K562 (cell line): ENCODE results near the gene SPX. TPM values are rescaled to one million over a fixed set of nuclear protein-coding genes. Genes with fewer than 3 reads are reported as not detected.

ENCODE experiments used
- ATAC-seq: fragments of 200-7000 bp; cut with Tn5 transposase; 3 replicates; pipeline ENCODE4 v1.9.1; 2020; ENCODE audit warnings: moderate library complexity
- BruUV-seq: library from RNA; stranded (reverse); fragments of 400-500 nt; replicated peaks from 2 replicates; lab custom pipeline; 2021; lab: Mats Ljungman, UMichigan
- CTCF ChIA-PET: fragments of 300-600 bp; formaldehyde crosslinking; extraction: SDS; loops from one replicate; lab custom pipeline; 2021; ENCODE audit warnings: low intra/inter-chr PET ratio; lab: Yijun Ruan, JAX
- POLR2A ChIA-PET: fragments of 300-600, 350-650 bp; sonication (Branson Sonifier 250); formaldehyde crosslinking; extraction: SDS; loops from one replicate; lab custom pipeline; 2021; ENCODE audit warnings: antibody characterized with exemption, inconsistent platforms; lab: Yijun Ruan, JAX
- DNase-seq, 4 experiments: peaks; one replicate each; pipeline versions ENCODE4 v3.0.0 to v3.0.0-alpha.2; 2011 to 2018; ENCODE audit warnings: low spot score in 3 of 4, mixed read lengths in 3 of 4; ENCODE audit errors: extremely low read depth in 1 of 4
- FAIRE-seq: peaks from 2 replicates; lab custom pipeline; 2011; peaks lifted over from hg19 to GRCh38; lab: Jason Lieb, UNC
- H2AFZ ChIP-seq: 2 replicates; pipeline ENCODE4 v1.6.0; 2011; ENCODE audit warnings: low read depth, low read length, control low read depth, inconsistent platforms
- H3K27ac ChIP-seq: fragments of 200-600 bp; 3 replicates; pipeline ENCODE4 v1.8.0; 2011; ENCODE audit warnings: low read depth, mild to moderate bottlenecking, control low read depth, inconsistent platforms, low read length, moderate library complexity, mixed read lengths; ENCODE audit errors: extremely low read depth
- H3K27me3 ChIP-seq, 2 experiments: fragments of 300-600 bp in 1 of 2; 2 replicates in 1 of 2; 3 replicates in 1 of 2; pipeline versions ENCODE4 v1.6.0 to v1.8.0; 2011; ENCODE audit warnings: inconsistent platforms in 2 of 2, low read length in 2 of 2, mild to moderate bottlenecking in 1 of 2, mixed read lengths in 1 of 2, moderate library complexity in 1 of 2; ENCODE audit not compliant: control insufficient read depth in 2 of 2, insufficient read depth in 2 of 2
- H3K36me3 ChIP-seq: fragments of 300-600 bp; 3 replicates; pipeline ENCODE4 v1.8.0; 2011; ENCODE audit warnings: mild to moderate bottlenecking, low read length, inconsistent platforms; ENCODE audit not compliant: control insufficient read depth, insufficient read depth
- H3K4me1 ChIP-seq, 2 experiments: fragments of 200-600 bp in 1 of 2; replicated peaks in 1 of 2; 2 replicates in 1 of 2; 3 replicates in 1 of 2; pipeline versions ENCODE4 v1.5.1 to v1.8.0; 2011; ENCODE audit warnings: inconsistent platforms in 2 of 2, low read length in 2 of 2, mild to moderate bottlenecking in 1 of 2, mixed read lengths in 1 of 2, moderate library complexity in 1 of 2; ENCODE audit not compliant: control insufficient read depth in 2 of 2, insufficient read depth in 2 of 2
- H3K4me2 ChIP-seq: 2 replicates; pipeline ENCODE4 v1.6.1; 2011; ENCODE audit warnings: low read length, control low read depth, inconsistent platforms, mixed read lengths; ENCODE audit not compliant: insufficient read depth
- H3K4me3 ChIP-seq: fragments of 200-600 bp; sonication (generic), shearing (Covaris generic); 2 replicates; pipeline ENCODE4 v1.5.1; 2016; ENCODE audit warnings: control low read depth, inconsistent platforms
- H3K79me2 ChIP-seq: fragments of 200-600 bp; 3 replicates; pipeline ENCODE4 v1.8.0; 2011; ENCODE audit warnings: low read length, inconsistent platforms; ENCODE audit not compliant: control insufficient read depth, insufficient read depth
- H3K9ac ChIP-seq, 2 experiments: 2 replicates each; pipeline versions ENCODE4 v1.6.0 to v1.6.1; 2011; ENCODE audit warnings: low read depth in 2 of 2, low read length in 2 of 2, control low read depth in 1 of 2, inconsistent platforms in 1 of 2, mild to moderate bottlenecking in 1 of 2, mixed read lengths in 1 of 2; ENCODE audit not compliant: insufficient read depth in 1 of 2
- H3K9me1 ChIP-seq: one replicate; pipeline ENCODE4 v1.6.0; 2011; ENCODE audit warnings: inconsistent platforms, mild to moderate bottlenecking, low read length, moderate library complexity; ENCODE audit not compliant: control insufficient read depth, insufficient read depth
- H3K9me3 ChIP-seq: replicated peaks from 2 replicates; pipeline ENCODE4 v1.5.1; 2011; ENCODE audit warnings: low read depth, low read length, inconsistent platforms; ENCODE audit not compliant: control insufficient read depth, insufficient read depth
- H4K20me1 ChIP-seq: replicated peaks from 2 replicates; pipeline ENCODE4 v1.6.1; 2011; ENCODE audit warnings: low read length, inconsistent platforms, mixed read lengths; ENCODE audit not compliant: control insufficient read depth, insufficient read depth
- CEBPG ChIP-seq, 3 experiments: fragments of 200-800 bp in 1 of 3; sonication (Bioruptor generic) in 1 of 3; sonication (generic) in 1 of 3; formaldehyde crosslinking in 1 of 3; IDR thresholded peaks in 2 of 3; conservative IDR thresholded peaks in 1 of 3; 2 replicates each; pipeline versions ENCODE4 v1.6.1 to v1.8.0; 2016 to 2022; ENCODE audit warnings: missing compliant biosample characterization in 2 of 3, missing genetic modification characterization in 2 of 3, mild to moderate bottlenecking in 1 of 3, missing genetic modification reagents in 1 of 3
- FOS ChIP-seq: IDR thresholded peaks from 3 replicates; pipeline ENCODE4 v1.6.1; 2011; ENCODE audit not compliant: insufficient read length; ENCODE audit errors: extremely low read depth
- HCFC1 ChIP-seq: IDR thresholded peaks from 2 replicates; pipeline ENCODE4 v1.6.1; 2012; ENCODE audit warnings: low read depth, low read length, improper control_type of control experiment
- HNRNPUL1 ChIP-seq: fragments of 200-400 bp; formaldehyde crosslinking; IDR thresholded peaks from 2 replicates; pipeline ENCODE4 v1.6.1; 2017; ENCODE audit warnings: low read length
- KLF16 ChIP-seq: IDR thresholded peaks from 2 replicates; pipeline ENCODE4 v1.6.1; 2016; ENCODE audit warnings: antibody characterized with exemption
- MYNN ChIP-seq, 2 experiments: sonication (generic); formaldehyde crosslinking in 1 of 2; IDR thresholded peaks; 2 replicates each; pipeline versions ENCODE4 v1.5.0 to v1.6.1; 2016 to 2020; ENCODE audit warnings: antibody characterized with exemption in 1 of 2, missing genetic modification reagents in 1 of 2
- NBN ChIP-seq: fragments of 450-650 bp; IDR thresholded peaks from 2 replicates; pipeline ENCODE4 v1.6.1; 2016; ENCODE audit warnings: low read depth, mild to moderate bottlenecking
- NFE2L1 ChIP-seq: fragments of 450-650 bp; IDR thresholded peaks from 2 replicates; pipeline ENCODE4 v1.6.1; 2016; ENCODE audit warnings: missing genetic modification characterization, low read depth, mild to moderate bottlenecking, missing compliant biosample characterization, moderate library complexity, borderline replicate concordance
- PHB ChIP-seq: fragments of 250-450 bp; sonication (Bioruptor Pico); IDR thresholded peaks from 2 replicates; pipeline ENCODE4 v1.5.0; 2021
- SRSF7 ChIP-seq: fragments of 200-400 bp; formaldehyde crosslinking; optimal IDR thresholded peaks from 2 replicates; pipeline ENCODE3; 2017; ENCODE audit warnings: mild to moderate bottlenecking, low read depth, low read length
- WHSC1 ChIP-seq: IDR thresholded peaks from one replicate; pipeline ENCODE4 v1.6.1; 2012; ENCODE audit warnings: low read length, control low read depth, inconsistent platforms
- ZNF282 ChIP-seq: sonication (generic); formaldehyde crosslinking; IDR thresholded peaks from 2 replicates; pipeline ENCODE4 v1.8.1; 2023; ENCODE audit warnings: missing genetic modification reagents
- ZNF507 ChIP-seq: conservative IDR thresholded peaks from 2 replicates; pipeline ENCODE4 v1.6.1; 2017; ENCODE audit warnings: missing genetic modification characterization, missing compliant biosample characterization
- WGBS: fragments of 100-300 bp; shearing (Covaris generic); methylation state at CpG from one replicate; pipeline ENCODE4 v1.1.6; 2016; ENCODE audit warnings: low coverage, mixed read lengths; ENCODE audit not compliant: insufficient coverage; ENCODE audit errors: missing lambda C conversion rate; 5-methylcytosine and 5-hydroxymethylcytosine counted together
- in situ Hi-C: fragments of 300-500 bp; cut with MboI; formaldehyde crosslinking; loops from 4 replicates; pipeline ENCODE4 v1.15.0; 2018; ENCODE audit warnings: inconsistent platforms, mixed read lengths
- intact Hi-C: fragments of 100-400 bp; cut with micrococcal nuclease; formaldehyde crosslinking; loops from 2 replicates; pipeline ENCODE4 v1.14.2; 2022
- polyA plus RNA-seq, 8 experiments: library from polyadenylated mRNA; depleted of rRNA in 4 of 8; stranded (reverse) in 5 of 8; unstranded in 3 of 8; fragments of >200 nt; fragmentation: Nextera tagmentation in 2 of 8; fragmentation: Illumina TruSeq in 1 of 8; extraction: Ambion mirVana in 2 of 8; extraction: Trizol in 1 of 8; gene quantifications; 2 replicates each; pipeline versions ENCODE4 v1.2.1 to v1.2.3, GENCODE V29; 2011 to 2014; ENCODE audit warnings: inconsistent platforms in 1 of 8, missing spikeins in 1 of 8
- total RNA-seq, 7 experiments: library from RNA; depleted of rRNA in 6 of 7; stranded (reverse); fragments of >200 nt in 6 of 7; fragmentation: Illumina TruSeq in 2 of 7; extraction: Trizol in 2 of 7; gene quantifications; 2 replicates each; pipeline versions ENCODE4 v1.2.1 to v1.2.3, GENCODE V29; 2011 to 2021; ENCODE audit warnings: low replicate concordance in 1 of 7

The SPX gene
- total and polyA plus RNA-seq, 9 of the 15 experiments (the other 6 are each of a cell fraction or from before 2014, with no cell fraction given): 0.06 to 0.40 (median 0.14) TPM

GRCh38 chr12:21559855-21560569 lies 33.9 kb downstream of the SPX start:
- no peak for FAIRE-seq
- ATAC-seq: no peak
- Histone ChIP-seq H2AFZ (no peak overlapping the region), H3K36me3 (no peaks in the 10 kb centered on the region), H3K4me2 (no peak overlapping the region), H3K9me3 (no peaks in the 10 kb centered on the region), H3K9me1 (no peaks in the 10 kb centered on the region), H4K20me1 (no peaks in the 10 kb centered on the region), H3K27ac (no peak overlapping the region), H3K27me3 (no peaks in the 10 kb centered on the region), H3K79me2 (no peaks in the 10 kb centered on the region), H3K9ac (no peak overlapping the region), H3K4me1 (no peaks in the 10 kb centered on the region), H3K4me3 (no peak overlapping the region)
- intact Hi-C loops (no loop called here), in situ Hi-C loops (no loop called here)
- TF ChIP-seq ZNF282 (CRISPR knock-in tag): no peak
- no peak for TF ChIP-seq HNRNPUL1
- TF ChIP-seq SRSF7: no peak
- no peak for TF ChIP-seq NBN
- TF ChIP-seq NFE2L1 (tag): no peak
- no peak for TF ChIP-seq ZNF507 (tag)
- no peak for TF ChIP-seq WHSC1
- no peak for TF ChIP-seq PHB (CRISPR knock-in tag)
- no peak for TF ChIP-seq FOS
- no peak for TF ChIP-seq MYNN (IDR thresholded peaks at IDR 0.05)
- no peak for TF ChIP-seq MYNN (CRISPR knock-in tag; IDR thresholded peaks at IDR 0.05)
- no peak for TF ChIP-seq HCFC1
- no peak for TF ChIP-seq CEBPG (CRISPR knock-in tag; IDR thresholded peaks at IDR 0.05)
- TF ChIP-seq CEBPG (tag; conservative IDR thresholded peaks at IDR 0.05 in 1 of 2, IDR thresholded peaks at IDR 0.05 in 1 of 2): no peak
- TF ChIP-seq KLF16: no peak
- no TSS peak for BruUV-seq
- POLR2A ChIA-PET: interaction anchor here (1.2 kb wide), 1 partner anchor 9 kb away, joined by 4 read pairs; no protein-coding TSS in a partner anchor
- CTCF ChIA-PET: no interaction called here
- no peak for DNase-seq
- WGBS: 1% methylated on average over 7 of the region's 7 CpGs
